ENCODE data around the gene CXCL11. TPM values are rescaled to one million over a fixed set of nuclear protein-coding genes. Genes with fewer than 3 reads are reported as not detected.
"Not testable (repeated sequence)": the region's sequence is repeated elsewhere in the genome, so short reads cannot be mapped to it uniquely, and the experiment has no call there.

CXCL11 gene
- total RNA-seq, 2 experiments from 2014 or later, result 0.40 to 0.53 TPM

GRCh38 chr4:76009311-76009710 is 26.6 kb downstream of the CXCL11 start:
- no peak for ATAC-seq

GRCh38 chr4:76007089-76007862 is 28.6 kb downstream of the CXCL11 start, which contains the start of gene CXCL9:
Gene CXCL9 (minus strand): TSS chr4:76007509. CDS start chr4:76007449, 60 bp downstream.
- peaks cover 8% of the 10 kb centered on the region for H3K36me3 Mint-ChIP-seq
- no peaks in the 10 kb centered on the region for H3K9me3 Mint-ChIP-seq (ENCODE audit: low read depth)
- no peak within 1 kb of the TSS for H3K27ac Mint-ChIP-seq
- peaks cover 26% of the 10 kb centered on the region for H3K27me3 Mint-ChIP-seq
- CTCF ChIA-PET, result no interaction called here
- no peak within 1 kb of the TSS for H3K4me3 Mint-ChIP-seq
- no peak for ATAC-seq
- no peak for DNase-seq
- peaks cover 19% of the 10 kb centered on the region for H3K4me1 Mint-ChIP-seq

More at GRCh38 chr4:76009311-76009710, 26.6 kb downstream of the CXCL11 start:
- DNase-seq, result no peak
- Mint-ChIP-seq H3K4me1 (peaks cover 12% of the 10 kb centered on the region), H3K36me3 (peaks cover 6% of the 10 kb centered on the region), H3K4me3 (no peak overlapping the region), H3K27me3 (peaks cover 26% of the 10 kb centered on the region), H3K27ac (no peak overlapping the region), H3K9me3 (ENCODE audit: low read depth) (no peaks in the 10 kb centered on the region)
- CTCF ChIA-PET, result interaction anchor here (1.0 to 1.7 kb wide), 3 partner anchors 9 to 13 kb away, joined by 3 to 6 read pairs (median 5); no protein-coding TSS in a partner anchor

- H3K36me3 Mint-ChIP-seq, result peaks cover 8% of the 10 kb centered on the region
- H3K27me3 Mint-ChIP-seq, result peaks cover 24% of the 10 kb centered on the region
- no peaks in the 10 kb centered on the region for H3K9me3 Mint-ChIP-seq (ENCODE audit: low read depth)
- H3K4me1 Mint-ChIP-seq, result peaks cover 20% of the 10 kb centered on the region
- CTCF ChIA-PET, result interaction anchor here (1.4 kb wide), 1 partner anchor 50 kb away, joined by 4 read pairs; no protein-coding TSS in a partner anchor
- H3K4me3 Mint-ChIP-seq, result no peak overlapping the region
- no peak for ATAC-seq
- no peak overlapping the region for H3K27ac Mint-ChIP-seq
- no peak for DNase-seq
Observed at GRCh38 chr4:76003620-76004019, 32.2 kb downstream of the CXCL11 start.

DNA sequence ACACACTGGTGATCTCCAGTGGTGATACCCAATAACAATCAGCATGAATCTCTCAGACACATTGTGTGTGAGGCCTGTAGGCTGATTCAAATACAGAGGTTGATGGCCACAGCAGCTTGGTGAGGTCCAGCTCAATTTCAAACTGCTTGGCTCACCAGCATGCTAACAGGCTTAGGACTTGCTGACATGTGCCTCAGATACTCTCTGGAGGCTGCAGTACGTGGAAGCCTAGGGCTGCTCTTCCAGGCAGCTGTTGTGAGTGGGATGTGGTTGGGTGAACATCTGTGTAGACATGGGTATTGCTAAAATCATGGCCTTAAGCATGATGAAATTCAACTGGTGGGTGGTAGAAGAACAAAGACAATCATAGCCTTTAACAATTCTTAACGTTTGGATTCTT is 32.8 kb downstream of the CXCL11 start:
- no peaks in the 10 kb centered on the region for H3K9me3 Mint-ChIP-seq (ENCODE audit: low read depth)
- DNase-seq (no peak), ATAC-seq (no peak)
- no peak overlapping the region for H3K4me3 Mint-ChIP-seq
- peaks cover 20% of the 10 kb centered on the region for H3K4me1 Mint-ChIP-seq
- H3K36me3 Mint-ChIP-seq, result peaks cover 8% of the 10 kb centered on the region
- no peak overlapping the region for H3K27ac Mint-ChIP-seq
- H3K27me3 Mint-ChIP-seq, result peaks cover 18% of the 10 kb centered on the region
- CTCF ChIA-PET, result interaction anchor here (0.8 to 1.4 kb wide), 2 partner anchors 50 to 62 kb away, joined by 3 to 4 read pairs; no protein-coding TSS in a partner anchor

GRCh38 chr4:76002176-76002575 is 33.7 kb downstream of the CXCL11 start:
- ATAC-seq (no peak), DNase-seq (no peak)
- H3K4me1 Mint-ChIP-seq, result peaks cover 21% of the 10 kb centered on the region
- peaks cover 8% of the 10 kb centered on the region for H3K36me3 Mint-ChIP-seq
- no peaks in the 10 kb centered on the region for H3K9me3 Mint-ChIP-seq (ENCODE audit: low read depth)
- no peak overlapping the region for H3K4me3 Mint-ChIP-seq
- peaks cover 13% of the 10 kb centered on the region for H3K27me3 Mint-ChIP-seq
- CTCF ChIA-PET, result interaction anchor here (0.8 kb wide), 1 partner anchor 63 kb away, joined by 3 read pairs; no protein-coding TSS in a partner anchor
- no peak overlapping the region for H3K27ac Mint-ChIP-seq

GRCh38 chr4:76001700-76002099 is 34.2 kb downstream of the CXCL11 start:
- CTCF ChIA-PET, result no interaction called here
- peaks cover 23% of the 10 kb centered on the region for H3K4me1 Mint-ChIP-seq
- no peaks in the 10 kb centered on the region for H3K9me3 Mint-ChIP-seq (ENCODE audit: low read depth)
- H3K36me3 Mint-ChIP-seq, result peaks cover 8% of the 10 kb centered on the region
- no peak overlapping the region for H3K4me3 Mint-ChIP-seq
- H3K27me3 Mint-ChIP-seq, result peaks cover 9% of the 10 kb centered on the region
- DNase-seq, result no peak
- no peak overlapping the region for H3K27ac Mint-ChIP-seq
- no peak for ATAC-seq

- Mint-ChIP-seq H3K36me3 (peaks cover 6% of the 10 kb centered on the region), H3K27ac (no peak overlapping the region), H3K9me3 (ENCODE audit: low read depth) (no peaks in the 10 kb centered on the region), H3K27me3 (no peaks in the 10 kb centered on the region), H3K4me1 (peaks cover 26% of the 10 kb centered on the region), H3K4me3 (no peak overlapping the region)
- CTCF ChIA-PET, result interaction anchor here (1.5 to 1.8 kb wide), 2 partner anchors 9 to 66 kb away, joined by 3 to 5 read pairs; no protein-coding TSS in a partner anchor
- DNase-seq (no peak), ATAC-seq (no peak)
Observed at GRCh38 chr4:76000279-76000678, 35.6 kb downstream of the CXCL11 start.

- not testable (repeated sequence) for H3K4me3 Mint-ChIP-seq; H3K36me3 Mint-ChIP-seq; ATAC-seq; DNase-seq; H3K27me3 Mint-ChIP-seq; H3K9me3 Mint-ChIP-seq (ENCODE audit: low read depth); H3K27ac Mint-ChIP-seq
- H3K4me1 Mint-ChIP-seq, result peaks cover 21% of the 10 kb centered on the region
- CTCF ChIA-PET, result interaction anchor here (0.9 kb wide), 1 partner anchor 95 kb away, joined by 3 read pairs; no protein-coding TSS in a partner anchor
Observed at GRCh38 chr4:75998525-75999147, 37.2 kb downstream of the CXCL11 start.

GRCh38 chr4:75997946-75998345 is 37.9 kb downstream of the CXCL11 start:
- CTCF ChIA-PET, result interaction anchor here (0.9 to 3.9 kb wide), 7 partner anchors 12 to 150 kb away, joined by 3 to 41 read pairs (median 3); partner anchors contain the start of gene NUP54
- H3K27ac Mint-ChIP-seq, result no peak overlapping the region

DNA sequence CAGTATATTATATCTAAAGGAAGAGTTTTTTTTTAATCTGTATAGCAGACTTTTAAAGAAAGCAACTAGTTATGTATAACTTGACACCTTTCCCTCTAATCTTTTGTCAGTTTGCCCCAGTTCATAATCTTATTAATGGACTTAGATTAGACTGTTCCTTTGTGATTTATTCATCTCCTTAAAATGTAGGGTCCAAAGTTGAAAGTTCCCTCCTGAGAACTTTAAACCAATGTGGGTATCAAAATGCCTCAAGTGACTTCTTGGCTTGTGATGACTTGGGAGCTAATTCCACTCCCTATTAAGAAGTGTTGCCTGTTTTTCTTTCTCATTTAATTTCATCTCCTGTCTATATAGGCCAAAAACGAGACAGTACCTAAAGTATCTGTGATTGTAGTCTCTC is 38.8 kb downstream of the CXCL11 start:
- Mint-ChIP-seq H3K36me3 (no peaks in the 10 kb centered on the region), H3K27ac (no peak overlapping the region), H3K9me3 (ENCODE audit: low read depth) (no peaks in the 10 kb centered on the region), H3K27me3 (peaks cover 2% of the 10 kb centered on the region), H3K4me1 (peaks cover 13% of the 10 kb centered on the region), H3K4me3 (no peak overlapping the region)
- ATAC-seq, result no peak
- DNase-seq, result no peak
- CTCF ChIA-PET, result interaction anchor here (0.6 to 3.9 kb wide), 16 partner anchors 11 to 183 kb away, joined by 3 to 41 read pairs (median 6); partner anchors contain the start of genes CXCL11 and NUP54

More at GRCh38 chr4:75997946-75998345, 37.9 kb downstream of the CXCL11 start:
- Mint-ChIP-seq H3K27me3 (no peaks in the 10 kb centered on the region), H3K36me3 (peaks cover 3% of the 10 kb centered on the region), H3K4me3 (no peak overlapping the region), H3K4me1 (peaks cover 17% of the 10 kb centered on the region), H3K9me3 (ENCODE audit: low read depth) (no peaks in the 10 kb centered on the region)
- DNase-seq, result no peak
- ATAC-seq, result no peak

GRCh38 chr4:75995727-75996126 is 40.1 kb downstream of the CXCL11 start:
- peak; percentile 20 for ATAC-seq
- DNase-seq, result no peak
- Mint-ChIP-seq H3K36me3 (no peaks in the 10 kb centered on the region), H3K27me3 (peaks cover 2% of the 10 kb centered on the region), H3K27ac (no peak overlapping the region), H3K9me3 (ENCODE audit: low read depth) (no peaks in the 10 kb centered on the region), H3K4me1 (peaks cover 19% of the 10 kb centered on the region), H3K4me3 (no peak overlapping the region)
- CTCF ChIA-PET, result interaction anchor here (0.7 to 3.9 kb wide), 35 partner anchors 10 to 509 kb away, joined by 3 to 41 read pairs (median 5); partner anchors contain the start of genes ART3, CXCL11 and NUP54

DNA sequence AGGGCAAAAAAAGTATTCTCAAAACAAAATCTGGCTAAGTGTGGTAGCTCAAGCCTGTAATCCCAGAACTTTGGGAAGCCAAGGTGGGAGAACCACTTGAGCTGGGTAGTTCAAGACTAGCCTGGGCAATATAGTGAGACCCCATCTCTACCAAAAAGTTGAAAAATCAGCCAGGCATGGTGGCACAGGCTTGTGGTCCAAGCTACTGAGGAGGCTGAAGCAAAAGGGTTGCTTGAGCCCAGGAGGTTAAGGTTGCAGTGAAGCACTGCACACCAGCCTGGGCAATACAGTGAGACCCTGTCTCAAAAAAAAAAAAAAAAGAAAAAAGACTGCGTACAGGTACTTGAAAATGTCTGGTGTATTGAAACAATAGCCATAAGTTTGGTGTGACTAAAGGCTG is 43.4 kb downstream of the CXCL11 start:
- CTCF ChIA-PET, result interaction anchor here (0.7 to 2.2 kb wide), 6 partner anchors 69 to 382 kb away, joined by 3 to 9 read pairs (median 3); no protein-coding TSS in a partner anchor
- Mint-ChIP-seq H3K4me3 (no peak overlapping the region), H3K27ac (no peak overlapping the region), H3K4me1 (peaks cover 37% of the 10 kb centered on the region), H3K36me3 (peaks cover 14% of the 10 kb centered on the region), H3K27me3 (peaks cover 2% of the 10 kb centered on the region), H3K9me3 (ENCODE audit: low read depth) (peaks cover 3% of the 10 kb centered on the region)
- ATAC-seq (no peak), DNase-seq (no peak)

DNA sequence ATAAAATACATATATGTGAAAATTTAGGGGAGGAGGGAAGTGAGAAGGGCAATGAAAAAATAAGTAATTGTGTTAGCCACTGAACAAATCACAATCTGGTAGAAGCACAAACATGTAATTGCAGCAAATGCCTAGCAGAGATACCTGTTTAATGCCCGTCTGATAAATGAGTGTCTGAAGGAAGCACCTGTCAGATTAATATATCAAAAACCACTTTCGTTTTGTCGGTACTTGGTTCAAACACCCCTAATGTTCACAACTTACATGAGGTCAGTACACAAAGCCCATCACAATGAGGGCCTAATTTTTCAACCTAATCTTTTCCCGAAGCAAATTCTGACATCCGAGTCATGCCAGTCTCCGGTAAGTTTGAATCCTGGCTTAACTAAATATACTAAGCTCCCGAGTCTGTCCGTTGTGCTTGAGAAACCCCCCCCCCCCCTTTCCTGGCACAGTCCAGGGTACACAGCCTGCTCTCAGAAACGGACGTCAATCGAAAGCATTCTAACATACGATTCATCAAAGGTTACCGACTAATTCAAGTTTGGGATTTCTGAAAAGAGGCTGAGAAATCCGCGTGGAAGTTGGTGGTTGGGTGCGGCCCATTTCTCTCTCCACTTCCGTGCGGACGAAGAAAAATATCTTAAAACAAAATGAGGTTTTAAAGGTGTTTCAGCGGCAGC is 45.9 kb downstream of the CXCL11 start:
- ATAC-seq (no peak), DNase-seq (no peak)
- CTCF ChIA-PET, result interaction anchor here (1.0 to 1.6 kb wide), 4 partner anchors 24 to 74 kb away, joined by 3 to 4 read pairs (median 4); no protein-coding TSS in a partner anchor
- Mint-ChIP-seq H3K36me3 (peaks cover 20% of the 10 kb centered on the region), H3K27me3 (peaks cover 2% of the 10 kb centered on the region), H3K4me3 (peak overlapping the region; percentile 83), H3K9me3 (ENCODE audit: low read depth) (peaks cover 3% of the 10 kb centered on the region), H3K27ac (peak overlapping the region; percentile 85), H3K4me1 (peaks cover 35% of the 10 kb centered on the region)
